HepG2 (cell line): ENCODE results near the gene F12. TPM values are rescaled to one million over a fixed set of nuclear protein-coding genes. Genes with fewer than 3 reads are reported as not detected.

Experiments
- ATF3 ChIP-seq: sonication (generic); formaldehyde crosslinking; IDR thresholded peaks from 2 replicates; pipeline ENCODE4 v1.4.0; 2020; ENCODE audit warnings: missing genetic modification reagents
- GTF3A ChIP-seq: sonication (generic); formaldehyde crosslinking; conservative IDR thresholded peaks from 2 replicates; pipeline ENCODE4 v1.4.0; 2020; ENCODE audit warnings: mild to moderate bottlenecking, missing genetic modification reagents
- KAT2B ChIP-seq: fragments of 150-350 bp; IDR thresholded peaks from 2 replicates; pipeline ENCODE4 v1.6.1; 2014; ENCODE audit warnings: low read depth, low read length, borderline replicate concordance
- MBD4 ChIP-seq: IDR thresholded peaks from 2 replicates; pipeline ENCODE4 v1.6.1; 2012; ENCODE audit warnings: low read length, inconsistent platforms, borderline replicate concordance
- NFIB ChIP-seq: sonication (generic); formaldehyde crosslinking; IDR thresholded peaks from 2 replicates; pipeline ENCODE4 v1.9.0; 2021; ENCODE audit warnings: missing genetic modification reagents, mild to moderate bottlenecking, borderline replicate concordance
- NR2F6 ChIP-seq, 2 experiments: IDR thresholded peaks; 2 replicates each; pipeline ENCODE4 v1.6.1; 2016; ENCODE audit warnings: antibody characterized with exemption in 1 of 2, mild to moderate bottlenecking in 1 of 2
- POGZ ChIP-seq: sonication (generic); formaldehyde crosslinking; IDR thresholded peaks from 2 replicates; pipeline ENCODE4 v1.4.0; 2020; ENCODE audit warnings: mild to moderate bottlenecking, missing genetic modification reagents
- POLR2AphosphoS5 ChIP-seq: IDR thresholded peaks from 2 replicates; pipeline ENCODE4 v1.6.1; 2012; ENCODE audit warnings: low read depth, low read length
- REL ChIP-seq: sonication (generic); formaldehyde crosslinking; conservative IDR thresholded peaks from 2 replicates; pipeline ENCODE4 v1.8.0; 2022; ENCODE audit warnings: mild to moderate bottlenecking, missing genetic modification reagents, moderate library complexity
- REXO4 ChIP-seq: sonication (generic); formaldehyde crosslinking; IDR thresholded peaks from 2 replicates; pipeline ENCODE4 v1.8.0; 2022; ENCODE audit warnings: missing genetic modification reagents, mild to moderate bottlenecking, borderline replicate concordance
- SETDB1 ChIP-seq: sonication (generic); formaldehyde crosslinking; IDR thresholded peaks from 2 replicates; pipeline ENCODE4 v1.5.1; 2020; ENCODE audit warnings: missing genetic modification reagents, mild to moderate bottlenecking, borderline replicate concordance
- SMAD1 ChIP-seq: sonication (generic); formaldehyde crosslinking; IDR thresholded peaks from 2 replicates; pipeline ENCODE4 v1.4.0; 2020; ENCODE audit warnings: missing genetic modification reagents, low read depth, mild to moderate bottlenecking, borderline replicate concordance
- SOX5 ChIP-seq: IDR thresholded peaks from 2 replicates; pipeline ENCODE4 v1.6.1; 2016; ENCODE audit warnings: borderline replicate concordance
- TBX3 ChIP-seq: fragments of 450-650 bp; IDR thresholded peaks from 2 replicates; pipeline ENCODE4 v1.6.1; 2017; ENCODE audit warnings: antibody characterized with exemption, mild to moderate bottlenecking, inconsistent platforms, borderline replicate concordance
- ZBTB8A ChIP-seq: sonication (generic); formaldehyde crosslinking; IDR thresholded peaks from 2 replicates; pipeline ENCODE4 v1.4.0; 2020; ENCODE audit warnings: mild to moderate bottlenecking, low read depth, missing genetic modification reagents, borderline replicate concordance
- ZFP1 ChIP-seq: IDR thresholded peaks from 2 replicates; pipeline ENCODE4 v1.6.1; 2016
- ZNF318 ChIP-seq: sonication (generic); formaldehyde crosslinking; IDR thresholded peaks from 2 replicates; pipeline ENCODE4 v1.4.0; 2020; ENCODE audit warnings: mild to moderate bottlenecking, missing genetic modification reagents
- ZNF446 ChIP-seq: sonication (generic); formaldehyde crosslinking; IDR thresholded peaks from 2 replicates; pipeline ENCODE4 v1.5.0; 2020; ENCODE audit warnings: mild to moderate bottlenecking, missing genetic modification reagents
- ZNF883 ChIP-seq: sonication (generic); formaldehyde crosslinking; IDR thresholded peaks from 2 replicates; pipeline ENCODE4 v1.5.1; 2020; ENCODE audit warnings: mild to moderate bottlenecking, missing genetic modification reagents; ENCODE audit errors: not compliant biosample characterization
- polyA plus RNA-seq, 8 experiments: library from polyadenylated mRNA; depleted of rRNA in 3 of 8; stranded (reverse) in 7 of 8; unstranded in 1 of 8; fragments of >200 nt; fragmentation: Illumina TruSeq in 4 of 8; extraction: Trizol in 4 of 8; gene quantifications; 2 replicates each; pipeline versions ENCODE4 v1.2.1 to v1.2.3, GENCODE V29; 2011 to 2016; ENCODE audit warnings: low read depth in 4 of 8, missing spikeins in 1 of 8, mixed read lengths in 1 of 8; ENCODE audit not compliant: insufficient read depth in 1 of 8
- total RNA-seq, 5 experiments: library from RNA; depleted of rRNA; stranded (reverse); fragments of >200 nt; fragmentation: Illumina TruSeq; extraction: Trizol; gene quantifications; 2 replicates each; pipeline ENCODE4 v1.2.3, GENCODE V29; 2016; ENCODE audit warnings: low read depth in 1 of 5
- TF ChIP-seq, protein P1 (sequence below): IDR thresholded peaks from 2 replicates; pipeline ENCODE4 v1.6.1; 2012; ENCODE audit warnings: inconsistent platforms
- TF ChIP-seq, protein P2 (sequence below): IDR thresholded peaks from 2 replicates; pipeline ENCODE4 v1.6.1; 2016; ENCODE audit warnings: low read depth, control low read depth

F12 gene
- total and polyA plus RNA-seq, 2 of the 13 experiments (the other 11 are each of a cell fraction or from before 2014, with no cell fraction given), result 2.5 to 3.0 TPM

- no peak for TF ChIP-seq REXO4
- TF ChIP-seq ZNF318 (CRISPR knock-in tag), result no peak
- no peak for TF ChIP-seq ATF3 (CRISPR knock-in tag)
- no peak for TF ChIP-seq ZNF446
- peak; percentile 57 for TF ChIP-seq POLR2AphosphoS5
- TF ChIP-seq, protein P1, sequence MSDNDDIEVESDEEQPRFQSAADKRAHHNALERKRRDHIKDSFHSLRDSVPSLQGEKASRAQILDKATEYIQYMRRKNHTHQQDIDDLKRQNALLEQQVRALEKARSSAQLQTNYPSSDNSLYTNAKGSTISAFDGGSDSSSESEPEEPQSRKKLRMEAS, result 0 out of 2 replicates have a peak, but pooled peaks have one; percentile 27
- peak; percentile 74 for TF ChIP-seq GTF3A (CRISPR knock-in tag)
- no peak for TF ChIP-seq ZBTB8A (CRISPR knock-in tag)
- no peak for TF ChIP-seq ZFP1 (CRISPR knock-in tag)
- TF ChIP-seq SMAD1, result no peak
- TF ChIP-seq NFIB (CRISPR knock-in tag), result no peak
- TF ChIP-seq REL (CRISPR knock-in tag), result no peak
- no peak for TF ChIP-seq POGZ (CRISPR knock-in tag)
- TF ChIP-seq ZNF883 (CRISPR knock-in tag), result peak; percentile 24
- TF ChIP-seq, protein P2, sequence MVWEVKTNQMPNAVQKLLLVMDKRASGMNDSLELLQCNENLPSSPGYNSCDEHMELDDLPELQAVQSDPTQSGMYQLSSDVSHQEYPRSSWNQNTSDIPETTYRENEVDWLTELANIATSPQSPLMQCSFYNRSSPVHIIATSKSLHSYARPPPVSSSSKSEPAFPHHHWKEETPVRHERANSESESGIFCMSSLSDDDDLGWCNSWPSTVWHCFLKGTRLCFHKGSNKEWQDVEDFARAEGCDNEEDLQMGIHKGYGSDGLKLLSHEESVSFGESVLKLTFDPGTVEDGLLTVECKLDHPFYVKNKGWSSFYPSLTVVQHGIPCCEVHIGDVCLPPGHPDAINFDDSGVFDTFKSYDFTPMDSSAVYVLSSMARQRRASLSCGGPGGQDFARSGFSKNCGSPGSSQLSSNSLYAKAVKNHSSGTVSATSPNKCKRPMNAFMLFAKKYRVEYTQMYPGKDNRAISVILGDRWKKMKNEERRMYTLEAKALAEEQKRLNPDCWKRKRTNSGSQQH (CRISPR knock-in tag), result no peak
- TF ChIP-seq MBD4, result no peak
- no peak for TF ChIP-seq TBX3
- no peak for TF ChIP-seq SETDB1
- no peak for TF ChIP-seq SOX5 (CRISPR knock-in tag)
- TF ChIP-seq NR2F6 (IDR thresholded peaks at IDR 0.05), result no peak
- TF ChIP-seq NR2F6 (CRISPR knock-in tag; IDR thresholded peaks at IDR 0.05), result no peak
- no peak for TF ChIP-seq KAT2B
These were observed 42.6 kb downstream of the F12 start (continued) for GRCh38 chr5:177366528-177367322.
